Mesothelial cell of epicardium (in vitro differentiated cells): ENCODE measurements around the gene NUDT13. TPM values are rescaled to one million over a fixed set of nuclear protein-coding genes. Genes with fewer than 3 reads are reported as not detected.
A peak's percentile ranks its signal among the peaks of the same experiment; 100 is the strongest.

Experiments
- DNase-seq, 2 experiments: peaks; one replicate each; pipeline ENCODE4 v3.0.0; 2021; ENCODE audit warnings: low spot score in 2 of 2; ENCODE audit not compliant: unreplicated experiment in 2 of 2
- H3K27ac Mint-ChIP-seq: 2 replicates; pipeline ENCODE4 v1.8.0; 2021; ENCODE audit warnings: mixed read lengths
- H3K27me3 Mint-ChIP-seq: 2 replicates; pipeline ENCODE4 v1.8.0; 2021; ENCODE audit warnings: low read depth, mixed read lengths
- H3K36me3 Mint-ChIP-seq: 2 replicates; pipeline ENCODE4 v1.8.0; 2021; ENCODE audit warnings: mixed read lengths
- H3K4me1 Mint-ChIP-seq: 2 replicates; pipeline ENCODE4 v1.8.0; 2021; ENCODE audit warnings: mixed read lengths
- H3K4me3 Mint-ChIP-seq: 2 replicates; pipeline ENCODE4 v1.8.0; 2021; ENCODE audit warnings: mild to moderate bottlenecking, moderate library complexity, mixed read lengths
- H3K9me3 Mint-ChIP-seq: 2 replicates; pipeline ENCODE4 v1.8.0; 2021; ENCODE audit warnings: mixed read lengths
- total RNA-seq: library from RNA; stranded (reverse); gene quantifications from 3 replicates; pipeline ENCODE4 v1.2.1, GENCODE V29; 2021
- TF ChIP-seq, protein P1 (sequence below): fragments of 200-600 bp; sonication (generic); IDR thresholded peaks from one replicate; pipeline ENCODE4 v1.5.0; 2021; ENCODE audit warnings: antibody characterized with exemption; ENCODE audit not compliant: unreplicated experiment

The NUDT13 gene
- total RNA-seq, 1 donor from 2014 or later, result 3.7 TPM

DNA sequence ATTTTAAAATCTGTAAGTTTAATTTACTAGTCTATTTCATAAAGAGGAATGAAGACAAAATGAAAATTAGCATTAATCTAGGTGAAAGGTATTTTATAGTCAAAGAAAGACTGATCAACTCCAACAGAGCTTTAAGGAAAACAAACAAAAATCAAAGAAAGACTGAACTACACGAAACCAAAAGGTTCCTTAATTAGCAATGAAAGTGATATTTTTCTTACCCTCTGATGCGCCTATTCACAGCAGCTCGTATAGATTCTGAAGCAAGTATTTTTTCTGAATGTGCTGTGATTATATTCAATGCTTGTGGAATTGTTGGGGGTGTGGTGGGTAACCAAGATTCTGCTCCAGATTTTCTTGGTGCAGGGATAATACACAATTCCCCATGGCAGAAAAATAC lies 45.8 kb downstream of the NUDT13 start:
- no peak for DNase-seq
- Mint-ChIP-seq H3K36me3 (peaks cover 40% of the 10 kb centered on the region), H3K4me1 (no peaks in the 10 kb centered on the region), H3K9me3 (no peaks in the 10 kb centered on the region), H3K4me3 (no peak overlapping the region), H3K27me3 (no peaks in the 10 kb centered on the region), H3K27ac (no peak overlapping the region)
- TF ChIP-seq, protein P1, sequence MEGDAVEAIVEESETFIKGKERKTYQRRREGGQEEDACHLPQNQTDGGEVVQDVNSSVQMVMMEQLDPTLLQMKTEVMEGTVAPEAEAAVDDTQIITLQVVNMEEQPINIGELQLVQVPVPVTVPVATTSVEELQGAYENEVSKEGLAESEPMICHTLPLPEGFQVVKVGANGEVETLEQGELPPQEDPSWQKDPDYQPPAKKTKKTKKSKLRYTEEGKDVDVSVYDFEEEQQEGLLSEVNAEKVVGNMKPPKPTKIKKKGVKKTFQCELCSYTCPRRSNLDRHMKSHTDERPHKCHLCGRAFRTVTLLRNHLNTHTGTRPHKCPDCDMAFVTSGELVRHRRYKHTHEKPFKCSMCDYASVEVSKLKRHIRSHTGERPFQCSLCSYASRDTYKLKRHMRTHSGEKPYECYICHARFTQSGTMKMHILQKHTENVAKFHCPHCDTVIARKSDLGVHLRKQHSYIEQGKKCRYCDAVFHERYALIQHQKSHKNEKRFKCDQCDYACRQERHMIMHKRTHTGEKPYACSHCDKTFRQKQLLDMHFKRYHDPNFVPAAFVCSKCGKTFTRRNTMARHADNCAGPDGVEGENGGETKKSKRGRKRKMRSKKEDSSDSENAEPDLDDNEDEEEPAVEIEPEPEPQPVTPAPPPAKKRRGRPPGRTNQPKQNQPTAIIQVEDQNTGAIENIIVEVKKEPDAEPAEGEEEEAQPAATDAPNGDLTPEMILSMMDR, result no peak

DNA sequence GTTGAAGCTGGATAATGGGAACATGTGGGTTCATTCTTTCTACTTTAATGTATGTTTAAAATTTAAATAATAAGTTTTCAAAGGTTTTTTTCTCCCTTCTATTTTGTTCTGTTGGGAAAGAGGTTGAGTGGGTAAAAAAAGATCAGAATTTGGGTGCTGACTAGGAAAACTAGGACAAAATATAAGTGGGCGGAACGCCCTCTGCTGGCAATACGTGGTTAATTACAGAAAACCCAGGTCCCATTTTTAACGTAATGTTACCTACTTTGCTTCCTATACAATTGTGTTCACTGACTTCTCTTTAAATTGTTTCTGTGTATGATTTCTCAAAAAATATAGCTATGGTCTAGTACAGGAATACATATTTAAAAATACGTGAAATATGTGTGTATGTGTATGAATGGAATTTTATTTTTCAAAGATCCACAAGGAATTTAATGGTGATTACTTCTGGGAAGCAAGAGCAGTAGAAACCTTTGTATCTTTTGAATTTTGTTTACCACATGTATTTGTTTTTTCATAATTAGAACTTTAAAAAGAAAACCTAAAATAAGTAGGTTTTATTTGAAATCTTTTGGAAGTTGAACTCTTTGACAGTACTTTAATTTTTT lies 48.9 kb downstream of the NUDT13 start:
- peaks cover 10% of the 10 kb centered on the region for H3K9me3 Mint-ChIP-seq
- no peak overlapping the region for H3K27ac Mint-ChIP-seq
- peak in 1 of 2 experiments; percentile 62 for DNase-seq
- TF ChIP-seq, protein P1, result peak; percentile 83
- no peaks in the 10 kb centered on the region for H3K27me3 Mint-ChIP-seq
- H3K36me3 Mint-ChIP-seq, result peaks cover 48% of the 10 kb centered on the region
- H3K4me1 Mint-ChIP-seq, result no peaks in the 10 kb centered on the region
- no peak overlapping the region for H3K4me3 Mint-ChIP-seq

DNA sequence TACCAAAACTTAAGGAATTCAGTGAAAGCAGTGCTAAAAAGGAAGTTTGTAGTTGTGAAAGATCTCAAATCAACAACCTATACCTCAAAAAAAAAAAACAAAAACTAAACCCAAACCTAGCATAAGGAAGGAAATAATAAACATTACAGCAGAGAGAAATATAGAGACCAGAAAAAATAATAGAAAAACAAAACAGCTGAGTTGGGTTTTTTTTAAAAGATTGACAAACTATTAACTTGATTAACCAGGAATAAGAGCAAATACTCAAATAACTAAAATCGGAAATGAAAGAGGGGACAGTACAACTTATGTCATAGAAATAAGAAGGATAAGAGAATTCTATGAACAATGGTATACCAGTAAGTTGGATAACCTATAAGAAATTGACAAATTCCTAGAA lies 50.8 kb downstream of the NUDT13 start:
- Mint-ChIP-seq H3K36me3 (peaks cover 49% of the 10 kb centered on the region), H3K9me3 (peaks cover 10% of the 10 kb centered on the region), H3K4me3 (no peak overlapping the region), H3K27ac (peak overlapping the region; percentile 8), H3K27me3 (no peaks in the 10 kb centered on the region), H3K4me1 (peaks cover 2% of the 10 kb centered on the region)
- TF ChIP-seq, protein P1, result no peak
- DNase-seq, result no peak

DNA sequence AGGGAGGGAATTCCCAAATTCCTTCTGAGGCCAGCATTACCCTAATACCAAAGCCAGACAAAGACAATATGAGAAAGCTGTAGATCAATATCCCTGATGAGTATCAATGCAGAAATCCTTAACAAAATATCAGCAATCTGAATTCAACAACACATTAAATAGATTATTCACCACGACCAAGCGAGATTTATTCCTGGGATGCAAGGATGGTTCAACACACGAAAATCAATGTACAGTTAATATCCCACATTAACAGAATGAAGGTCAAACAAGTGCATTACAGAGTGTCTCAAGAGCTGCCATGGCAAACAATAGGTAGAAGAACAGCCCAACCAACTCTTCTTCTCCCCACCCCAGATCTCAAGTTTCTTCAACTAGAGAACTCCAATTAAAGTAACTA lies 51.4 kb downstream of the NUDT13 start:
- Mint-ChIP-seq H3K27ac (no peak overlapping the region), H3K36me3 (peaks cover 47% of the 10 kb centered on the region), H3K9me3 (peaks cover 11% of the 10 kb centered on the region), H3K4me1 (peaks cover 5% of the 10 kb centered on the region), H3K4me3 (no peak overlapping the region), H3K27me3 (no peaks in the 10 kb centered on the region)
- TF ChIP-seq, protein P1, result no peak
- no peak for DNase-seq

DNA sequence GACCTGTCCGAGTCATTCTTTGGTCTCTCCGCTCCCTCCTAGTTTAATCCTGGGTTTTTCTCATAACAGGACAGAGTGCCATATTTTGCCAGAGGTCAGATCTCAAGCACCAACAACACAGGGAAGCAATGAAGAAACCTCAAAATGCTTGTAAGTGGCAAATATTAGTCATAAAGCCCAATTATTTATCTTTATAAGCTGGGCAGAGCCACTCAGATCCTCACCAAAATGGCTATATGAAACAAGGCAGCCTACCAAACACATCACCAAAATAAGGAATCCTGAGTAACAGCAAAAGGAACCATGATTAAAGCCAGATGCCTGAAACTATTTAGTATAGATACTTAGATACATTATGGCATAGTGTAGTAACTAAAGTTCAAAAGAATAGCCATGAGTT lies 52.8 kb downstream of the NUDT13 start:
- no peak overlapping the region for H3K27ac Mint-ChIP-seq
- H3K27me3 Mint-ChIP-seq, result no peaks in the 10 kb centered on the region

More for the DNA sequence above, 52.8 kb downstream of the NUDT13 start:
- H3K4me3 Mint-ChIP-seq, result no peak overlapping the region
- TF ChIP-seq, protein P1, result no peak
- DNase-seq, result no peak
- H3K36me3 Mint-ChIP-seq, result peaks cover 50% of the 10 kb centered on the region
- peaks cover 14% of the 10 kb centered on the region for H3K4me1 Mint-ChIP-seq
- H3K9me3 Mint-ChIP-seq, result peaks cover 18% of the 10 kb centered on the region
